HCT116 (cell line): ENCODE data around the gene WDR62. TPM values are rescaled to one million over a fixed set of nuclear protein-coding genes. Genes with fewer than 3 reads are reported as not detected.
"Not testable (repeated sequence)": the region's sequence is repeated elsewhere in the genome, so short reads cannot be mapped to it uniquely, and the experiment has no call there.

Experiments
- ATAC-seq: fragments of 200-7000 bp; cut with Tn5 transposase; 2 replicates; pipeline ENCODE4 v1.9.1; 2020; ENCODE audit warnings: mild to moderate bottlenecking, moderate library complexity
- BruUV-seq: library from RNA; stranded (reverse); fragments of 400-500 nt; replicated peaks from 2 replicates; lab custom pipeline; 2021; lab: Mats Ljungman, UMichigan
- CTCF ChIA-PET: fragments of 300-600 bp; sonication (Branson Sonifier 250); formaldehyde crosslinking; loops from one replicate; lab custom pipeline; 2021; ENCODE audit warnings: antibody characterized with exemption; lab: Charles Lee
- POLR2A ChIA-PET: fragments of 300-600, 350-600 bp; sonication (Branson Sonifier 250); formaldehyde crosslinking; loops from one replicate; lab custom pipeline; 2021; ENCODE audit warnings: antibody characterized with exemption; lab: Charles Lee
- RAD21 ChIA-PET, 2 experiments: fragments of 300-600 bp; sonication (Branson Sonifier 250); formaldehyde crosslinking; loops; one replicate each; lab custom pipeline; 2023; ENCODE audit warnings: low total read pairs in 2 of 2; ENCODE audit not compliant: uncharacterized antibody in 2 of 2, unreplicated experiment in 2 of 2, low non-redundant PET in 1 of 2; lab: Charles Lee
- DNase-seq: peaks from one replicate; pipeline ENCODE4 v3.0.0-alpha.2; 2010; ENCODE audit warnings: low read depth, low spot score
- H2AFZ ChIP-seq: fragments of 200-600 bp; shearing (Covaris generic), sonication (generic); 2 replicates; pipeline ENCODE4 v1.6.1; 2017; ENCODE audit warnings: low read depth, mixed run types, mixed read lengths, antibody characterized with exemption, low read length; ENCODE audit not compliant: poor library complexity, severe bottlenecking
- H3K27ac ChIP-seq: 2 replicates; pipeline ENCODE4 v1.5.1; 2012; ENCODE audit warnings: low read depth, low read length
- H3K27me3 ChIP-seq: fragments of 200-600 bp; sonication (generic); 2 replicates; pipeline ENCODE4 v1.6.1; 2016; ENCODE audit warnings: mixed run types, low read length, mixed read lengths; ENCODE audit not compliant: insufficient read depth
- H3K36me3 ChIP-seq, 2 experiments: fragments of 200-500 bp in 1 of 2; fragments of 200-600 bp in 1 of 2; sonication (Bioruptor generic) in 1 of 2; sonication (generic) in 1 of 2; 2 replicates each; pipeline versions ENCODE4 v1.5.1 to v1.6.1; 2014 to 2016; ENCODE audit warnings: low read length in 2 of 2, inconsistent platforms in 1 of 2, mixed read lengths in 1 of 2, mixed run types in 1 of 2; ENCODE audit not compliant: insufficient read depth in 2 of 2, control insufficient read depth in 1 of 2
- H3K4me1 ChIP-seq, 2 experiments: fragments of 200-600 bp in 1 of 2; sonication (generic) in 1 of 2; 2 replicates each; pipeline versions ENCODE4 v1.5.1 to v1.6.1; 2012 to 2017; ENCODE audit warnings: low read length in 2 of 2, inconsistent platforms in 1 of 2, mild to moderate bottlenecking in 1 of 2, mixed read lengths in 1 of 2, mixed run types in 1 of 2, moderate library complexity in 1 of 2; ENCODE audit not compliant: insufficient read depth in 2 of 2, control insufficient read depth in 1 of 2
- H3K4me2 ChIP-seq: fragments of 200-600 bp; sonication (generic); 2 replicates; pipeline ENCODE4 v1.6.1; 2017; ENCODE audit warnings: mixed run types, low read length, mixed read lengths
- H3K4me3 ChIP-seq, 2 experiments: fragments of 200-600 bp in 1 of 2; sonication (generic) in 1 of 2; replicated peaks in 1 of 2; 2 replicates each; pipeline ENCODE4 v1.5.1; 2011 to 2016; ENCODE audit warnings: low read length in 2 of 2, control low read depth in 1 of 2, low read depth in 1 of 2, mild to moderate bottlenecking in 1 of 2, mixed read lengths in 1 of 2, mixed run types in 1 of 2
- H3K79me2 ChIP-seq: fragments of 200-600 bp; sonication (generic); 2 replicates; pipeline ENCODE4 v1.6.1; 2017; ENCODE audit warnings: mild to moderate bottlenecking, mixed run types, low read length, moderate library complexity, mixed read lengths; ENCODE audit not compliant: insufficient read depth
- H3K9ac ChIP-seq: fragments of 200-600 bp; sonication (generic); 2 replicates; pipeline ENCODE4 v1.6.1; 2016; ENCODE audit warnings: low read length, mixed read lengths
- H3K9me2 ChIP-seq: fragments of 200-600 bp; sonication (generic), shearing (Covaris generic); 2 replicates; pipeline ENCODE4 v1.6.1; 2017; ENCODE audit warnings: mixed run types, mild to moderate bottlenecking, moderate library complexity; ENCODE audit not compliant: insufficient read depth
- H3K9me3 ChIP-seq, 2 experiments: fragments of 200-500 bp in 1 of 2; fragments of 200-600 bp in 1 of 2; sonication (Bioruptor generic) in 1 of 2; sonication (generic) in 1 of 2; 2 replicates each; pipeline ENCODE4 v1.6.1; 2014 to 2017; ENCODE audit warnings: low read length in 2 of 2, mixed read lengths in 2 of 2, inconsistent platforms in 1 of 2, low read depth in 1 of 2, mild to moderate bottlenecking in 1 of 2, mixed run types in 1 of 2, moderate library complexity in 1 of 2; ENCODE audit not compliant: control insufficient read depth in 1 of 2, insufficient read depth in 1 of 2
- H4K20me1 ChIP-seq: fragments of 200-600 bp; sonication (generic), shearing (Covaris generic); 2 replicates; pipeline ENCODE4 v1.6.1; 2017; ENCODE audit warnings: mixed run types, mild to moderate bottlenecking, moderate library complexity; ENCODE audit not compliant: insufficient read depth
- CBX3 ChIP-seq: IDR thresholded peaks from 2 replicates; pipeline ENCODE4 v1.6.1; 2012; ENCODE audit warnings: low read depth
- EGR1 ChIP-seq: IDR thresholded peaks from 2 replicates; pipeline ENCODE4 v1.6.1; 2012; ENCODE audit warnings: low read depth
- REST ChIP-seq: IDR thresholded peaks from 2 replicates; pipeline ENCODE4 v1.6.1; 2012; ENCODE audit warnings: low read depth
- SP1 ChIP-seq: IDR thresholded peaks from 2 replicates; pipeline ENCODE4 v1.6.1; 2012; ENCODE audit warnings: low read depth
- intact Hi-C: fragments of 100-400 bp; cut with micrococcal nuclease; formaldehyde crosslinking; loops from 2 replicates; pipeline ENCODE4 v1.10.0; 2022
- total RNA-seq: library from RNA; stranded (reverse); gene quantifications from one replicate; pipeline ENCODE4 v1.2.1, GENCODE V29; 2021; ENCODE audit not compliant: unreplicated experiment

Gene WDR62
- total RNA-seq, 1 experiment from 2014 or later = 17.0 TPM

- peaks cover 3% of the 10 kb centered on the region in 2 experiments; a peak in 2 of 4 replicates for H3K36me3 ChIP-seq
- peaks cover 15 to 31% of the 10 kb centered on the region in 2 experiments for H3K4me1 ChIP-seq
- TF ChIP-seq REST (no peak), CBX3 (no peak)
- TF ChIP-seq, all 23 proteins: peak for 0
- ChIA-PET POLR2A (interaction anchor here (1.8 kb wide), 1 partner anchor 11 kb away, joined by 4 read pairs; the partner anchor contains the start of gene POLR2I), RAD21 (no interaction called here), CTCF (no interaction called here)
- no peak for ATAC-seq
- no TSS peak for BruUV-seq
- Histone ChIP-seq H3K4me3 (no peak overlapping the region), H3K79me2 (no peaks in the 10 kb centered on the region), H3K9me3 (no peaks in the 10 kb centered on the region), H3K4me2 (no peak overlapping the region), H2AFZ (no peak overlapping the region), H3K27ac (no peak overlapping the region), H3K9me2 (no peaks in the 10 kb centered on the region), H3K9ac (no peak overlapping the region), H4K20me1 (no peaks in the 10 kb centered on the region), H3K27me3 (no peaks in the 10 kb centered on the region)
- no peak for DNase-seq
- intact Hi-C loops = loop anchor here (5.0 kb wide), 1 partner anchor 63 kb away; no protein-coding TSS in a partner anchor
These were observed 70.9 kb downstream of the WDR62 start for GRCh38 chr19:36125557-36125956.

GRCh38 chr19:36128392-36128736 lies 73.7 kb downstream of the WDR62 start:
- RAD21 ChIA-PET = interaction anchor here in 1 of 2 experiments (0.6 to 1.3 kb wide), 5 partner anchors 10 to 67 kb away, joined by 3 to 6 read pairs (median 4); partner anchors contain the start of gene CAPNS1
- H3K9me3 ChIP-seq = no peaks in the 10 kb centered on the region
- CTCF ChIA-PET = interaction anchor here (0.5 to 2.2 kb wide), 16 partner anchors 8 to 361 kb away, joined by 3 to 17 read pairs (median 4); partner anchors contain the start of genes ALKBH6, CAPNS1, POLR2I and TBCB
- H3K4me3 ChIP-seq = peak overlapping the region; percentile 62 to 63
- DNase-seq (no peak), ATAC-seq (peak; percentile 23)
- peak; percentile 28; the same call in 1 of the 2 replicates for TF ChIP-seq EGR1
- 0 out of 2 replicates have a peak, but pooled peaks have one; percentile 21 for TF ChIP-seq CBX3
- no peak for TF ChIP-seq SP1
- H3K27me3 ChIP-seq = no peaks in the 10 kb centered on the region
- H3K4me2 ChIP-seq = peak overlapping the region; percentile 81
- H3K9me2 ChIP-seq = no peaks in the 10 kb centered on the region
- no peaks in the 10 kb centered on the region for H3K79me2 ChIP-seq
- BruUV-seq = TSS peak; percentile 95
- no peaks in the 10 kb centered on the region for H3K36me3 ChIP-seq
- H3K9ac ChIP-seq = peak overlapping the region; percentile 77
- H3K27ac ChIP-seq = peak overlapping the region; percentile 88
- H2AFZ ChIP-seq = no peak overlapping the region
- POLR2A ChIA-PET = interaction anchor here (0.8 to 2.4 kb wide), 8 partner anchors 8 to 114 kb away, joined by 3 to 19 read pairs (median 9); partner anchors contain the start of genes ALKBH6, CAPNS1, POLR2I and TBCB
- H3K4me1 ChIP-seq = peaks cover 41 to 59% of the 10 kb centered on the region in 2 experiments
- H4K20me1 ChIP-seq = no peaks in the 10 kb centered on the region
- intact Hi-C loops = loop anchor here (5.0 kb wide), 1 partner anchor 66 kb away; no protein-coding TSS in a partner anchor

DNA sequence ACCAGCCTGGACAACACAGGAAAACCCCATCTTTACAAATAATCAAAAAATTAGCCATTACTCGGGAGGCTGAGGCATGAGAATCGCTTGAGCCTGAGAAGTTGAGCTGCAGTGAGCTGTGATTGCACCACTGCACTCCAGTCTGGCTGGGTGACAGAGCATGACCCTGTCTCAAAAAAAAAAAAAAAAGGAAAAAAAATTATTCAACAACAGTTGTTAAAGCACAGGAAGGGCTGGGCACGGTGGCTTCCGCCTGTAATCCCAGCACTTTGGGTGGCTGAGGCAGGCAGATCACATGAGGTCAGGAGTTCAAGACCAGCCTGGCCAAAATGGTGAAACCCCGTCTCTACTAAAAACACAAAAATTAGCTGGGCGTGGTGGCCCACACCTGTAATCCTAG lies 76.5 kb downstream of the WDR62 start:
- H3K79me2 ChIP-seq, H3K4me3 ChIP-seq, H4K20me1 ChIP-seq, ATAC-seq, H3K9me3 ChIP-seq, H3K36me3 ChIP-seq, H3K27me3 ChIP-seq, BruUV-seq, H2AFZ ChIP-seq, H3K9me2 ChIP-seq, RAD21 ChIA-PET, DNase-seq: not testable (repeated sequence)
- H3K9ac ChIP-seq = peak overlapping the region; percentile 40
- peak overlapping the region; percentile 60 for H3K27ac ChIP-seq
- intact Hi-C loops = loop anchor here (10.0 kb wide), 1 partner anchor 1084 kb away; the partner anchor contains the start of genes ZNF383 and ZNF585B
- H3K4me1 ChIP-seq = peaks cover 63 to 86% of the 10 kb centered on the region in 2 experiments
- ChIA-PET POLR2A (interaction anchor here (0.8 kb wide), 2 partner anchors 9 to 16 kb away, joined by 3 to 4 read pairs; partner anchors contain the start of genes CAPNS1 and TBCB), CTCF (interaction anchor here (0.9 to 1.3 kb wide), 2 partner anchors 9 to 16 kb away, joined by 3 read pairs; partner anchors contain the start of genes CAPNS1, POLR2I and TBCB)
- peak overlapping the region; percentile 73 for H3K4me2 ChIP-seq
